Thoracic aorta (tissue), 2 donors: ENCODE data around the gene SYNE3. TPM values are rescaled to one million over a fixed set of nuclear protein-coding genes. Genes with fewer than 3 reads are reported as not detected.

Source experiments
- ATAC-seq: fragments of 150-250 bp; one replicate; pipeline ENCODE4 v1.8.0; 2017; ENCODE audit warnings: low read depth; ENCODE audit not compliant: insufficient number of reproducible peaks, low FRiP score
- DNase-seq: peaks from one replicate; pipeline ENCODE4 v3.0.0-alpha.2; 2020; ENCODE audit warnings: low spot score
- H3K27ac ChIP-seq, 2 donors: fragments of 200-600 bp; sonication (generic); 1 replicate in 1 of 2; 2 replicates in 1 of 2; pipeline ENCODE4 v1.5.1; 2016; ENCODE audit warnings: mild to moderate bottlenecking in 2 of 2, moderate library complexity in 2 of 2
- H3K27me3 ChIP-seq: fragments of 200-600 bp; sonication (generic); replicated peaks from 2 replicates; pipeline ENCODE4 v1.6.0; 2016; ENCODE audit warnings: mild to moderate bottlenecking; ENCODE audit not compliant: insufficient read depth
- H3K36me3 ChIP-seq: fragments of 200-600 bp; sonication (generic); one replicate; pipeline ENCODE4 v1.5.1; 2016
- H3K4me1 ChIP-seq, 2 donors: fragments of 200-600 bp; sonication (generic); 1 replicate in 1 of 2; 2 replicates in 1 of 2; pipeline versions ENCODE4 v1.5.1 to v1.6.0; 2016; ENCODE audit warnings: low read depth in 2 of 2, mild to moderate bottlenecking in 1 of 2; ENCODE audit not compliant: control insufficient read depth in 1 of 2
- H3K4me3 ChIP-seq: fragments of 200-600 bp; sonication (generic); 2 replicates; pipeline ENCODE4 v1.5.1; 2016; ENCODE audit warnings: mild to moderate bottlenecking
- H3K9me3 ChIP-seq: fragments of 200-600 bp; sonication (generic); 2 replicates; pipeline ENCODE4 v1.5.1; 2016
- total RNA-seq, 2 donors: library from RNA; depleted of rRNA; stranded (reverse); fragments of >200 nt; gene quantifications; one replicate each; pipeline versions ENCODE4 v1.1.0 to v1.2.3, GENCODE V29; 2016
- TF ChIP-seq, protein P1 (sequence below): fragments of 200-600 bp; sonication (generic); IDR thresholded peaks from one replicate; pipeline ENCODE4 v1.5.1; 2019; ENCODE audit warnings: antibody characterized with exemption

SYNE3 gene, protein sequence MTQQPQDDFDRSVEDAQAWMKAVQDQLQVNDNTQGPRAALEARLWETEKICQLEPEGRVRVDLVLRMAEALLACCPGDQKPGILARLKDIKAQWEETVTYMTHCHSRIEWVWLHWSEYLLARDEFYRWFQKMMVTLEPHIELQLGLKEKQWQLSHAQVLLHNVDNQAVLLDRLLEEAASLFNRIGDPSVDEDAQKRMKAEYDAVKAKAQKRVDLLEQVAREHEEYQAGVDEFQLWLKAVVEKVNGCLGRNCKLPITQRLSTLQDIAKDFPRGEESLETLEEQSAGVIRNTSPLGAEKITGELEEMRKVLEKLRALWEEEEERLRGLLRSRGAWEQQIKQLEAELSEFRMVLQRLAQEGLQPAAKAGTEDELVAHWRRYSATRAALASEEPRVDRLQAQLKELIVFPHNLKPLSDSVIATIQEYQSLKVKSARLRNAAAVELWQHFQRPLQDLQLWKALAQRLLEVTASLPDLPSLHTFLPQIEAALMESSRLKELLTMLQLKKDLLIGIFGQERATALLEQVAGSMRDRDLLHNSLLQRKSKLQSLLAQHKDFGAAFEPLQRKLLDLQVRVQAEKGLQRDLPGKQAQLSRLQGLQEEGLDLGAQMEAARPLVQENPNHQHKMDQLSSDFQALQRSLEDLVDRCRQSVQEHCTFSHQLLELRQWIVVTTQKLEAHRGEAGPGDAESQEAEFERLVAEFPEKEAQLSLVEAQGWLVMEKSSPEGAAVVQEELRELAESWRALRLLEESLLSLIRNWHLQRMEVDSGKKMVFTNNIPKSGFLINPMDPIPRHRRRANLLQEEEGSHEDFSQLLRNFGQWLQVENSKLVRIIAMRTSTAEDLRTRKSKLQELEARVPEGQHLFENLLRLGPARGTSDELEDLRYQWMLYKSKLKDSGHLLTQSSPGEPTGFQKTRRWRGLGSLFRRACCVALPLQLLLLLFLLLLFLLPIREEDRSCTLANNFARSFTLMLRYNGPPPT
- 10 to 100 TPM; 29.5 to 43.4 TPM for total RNA-seq

DNA sequence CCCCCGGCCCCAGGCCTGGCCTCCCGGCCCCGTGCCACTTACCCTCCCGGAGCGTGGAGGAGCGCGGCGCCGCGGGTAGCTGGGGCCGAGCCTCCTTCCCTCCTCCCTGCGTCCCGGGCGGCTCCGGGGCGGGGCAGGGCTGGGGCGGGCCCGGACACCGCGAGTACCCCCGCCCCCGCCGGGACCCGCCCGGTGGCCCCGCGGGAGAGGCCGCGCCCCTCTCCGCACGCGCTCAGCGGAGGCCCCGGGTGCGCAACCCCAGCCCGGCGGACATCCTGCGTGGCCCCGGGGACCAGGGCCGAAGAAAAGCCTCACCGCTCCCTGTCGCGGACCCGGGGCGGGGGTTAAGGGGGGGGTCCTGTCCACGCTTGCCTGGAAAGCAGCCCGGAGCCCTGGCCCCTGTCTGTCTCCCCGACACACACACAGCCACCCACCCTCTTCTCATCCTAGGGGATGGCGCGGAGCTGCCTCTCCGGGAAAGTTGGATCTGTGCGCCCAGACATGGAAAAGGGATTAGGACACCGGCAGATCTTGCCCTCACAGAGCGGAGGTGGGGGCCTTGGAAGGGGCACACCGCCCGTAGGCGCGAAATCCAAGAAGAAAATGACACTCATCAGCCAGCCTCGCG lies at the start of gene SYNE3:
Gene SYNE3, minus strand, starts transcription at position 97 of the 628 bp plus-strand sequence. CDS start 40,829 bp downstream, outside the sequence.
- DNase-seq (no peak), ATAC-seq (no peak)
- Histone ChIP-seq H3K27ac (peak within 1 kb of the TSS; percentile 76 to 83), H3K4me3 (peak within 1 kb of the TSS; percentile 79), H3K27me3 (no peaks in the 10 kb centered on the region), H3K9me3 (no peaks in the 10 kb centered on the region), H3K4me1 (peaks cover 40 to 62% of the 10 kb centered on the region in 2 donors), H3K36me3 (no peaks in the 10 kb centered on the region)
- TF ChIP-seq, protein P1, sequence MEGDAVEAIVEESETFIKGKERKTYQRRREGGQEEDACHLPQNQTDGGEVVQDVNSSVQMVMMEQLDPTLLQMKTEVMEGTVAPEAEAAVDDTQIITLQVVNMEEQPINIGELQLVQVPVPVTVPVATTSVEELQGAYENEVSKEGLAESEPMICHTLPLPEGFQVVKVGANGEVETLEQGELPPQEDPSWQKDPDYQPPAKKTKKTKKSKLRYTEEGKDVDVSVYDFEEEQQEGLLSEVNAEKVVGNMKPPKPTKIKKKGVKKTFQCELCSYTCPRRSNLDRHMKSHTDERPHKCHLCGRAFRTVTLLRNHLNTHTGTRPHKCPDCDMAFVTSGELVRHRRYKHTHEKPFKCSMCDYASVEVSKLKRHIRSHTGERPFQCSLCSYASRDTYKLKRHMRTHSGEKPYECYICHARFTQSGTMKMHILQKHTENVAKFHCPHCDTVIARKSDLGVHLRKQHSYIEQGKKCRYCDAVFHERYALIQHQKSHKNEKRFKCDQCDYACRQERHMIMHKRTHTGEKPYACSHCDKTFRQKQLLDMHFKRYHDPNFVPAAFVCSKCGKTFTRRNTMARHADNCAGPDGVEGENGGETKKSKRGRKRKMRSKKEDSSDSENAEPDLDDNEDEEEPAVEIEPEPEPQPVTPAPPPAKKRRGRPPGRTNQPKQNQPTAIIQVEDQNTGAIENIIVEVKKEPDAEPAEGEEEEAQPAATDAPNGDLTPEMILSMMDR = no peak

DNA sequence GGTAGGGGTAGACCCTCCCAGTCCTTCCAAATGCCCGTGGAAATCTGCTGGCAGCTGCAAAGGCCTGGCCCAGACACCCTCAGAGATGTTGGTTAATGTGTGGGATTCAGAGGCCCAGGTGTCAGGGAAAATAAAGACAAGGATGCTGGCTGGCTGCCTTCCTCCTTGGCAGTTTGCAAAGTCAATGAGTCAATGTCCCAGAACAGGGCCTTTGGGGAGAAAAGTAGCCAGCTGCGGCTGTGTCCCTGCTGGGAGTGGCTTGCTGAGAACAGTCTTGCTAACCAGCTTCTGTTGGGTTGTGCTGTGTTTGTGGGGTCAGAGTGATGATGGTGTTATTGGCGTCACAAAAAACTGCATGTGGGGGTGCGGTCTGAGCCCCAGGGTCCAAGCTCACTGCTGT lies 47.6 kb upstream of the SYNE3 start:
- TF ChIP-seq, protein P1 = no peak
- no peak overlapping the region for H3K27ac ChIP-seq
- H3K4me3 ChIP-seq = no peak overlapping the region
- no peak for DNase-seq
- no peaks in the 10 kb centered on the region for H3K36me3 ChIP-seq
- no peak for ATAC-seq
- H3K27me3 ChIP-seq = peaks cover 3% of the 10 kb centered on the region
- H3K4me1 ChIP-seq = no peaks in the 10 kb centered on the region
- H3K9me3 ChIP-seq = no peaks in the 10 kb centered on the region

DNA sequence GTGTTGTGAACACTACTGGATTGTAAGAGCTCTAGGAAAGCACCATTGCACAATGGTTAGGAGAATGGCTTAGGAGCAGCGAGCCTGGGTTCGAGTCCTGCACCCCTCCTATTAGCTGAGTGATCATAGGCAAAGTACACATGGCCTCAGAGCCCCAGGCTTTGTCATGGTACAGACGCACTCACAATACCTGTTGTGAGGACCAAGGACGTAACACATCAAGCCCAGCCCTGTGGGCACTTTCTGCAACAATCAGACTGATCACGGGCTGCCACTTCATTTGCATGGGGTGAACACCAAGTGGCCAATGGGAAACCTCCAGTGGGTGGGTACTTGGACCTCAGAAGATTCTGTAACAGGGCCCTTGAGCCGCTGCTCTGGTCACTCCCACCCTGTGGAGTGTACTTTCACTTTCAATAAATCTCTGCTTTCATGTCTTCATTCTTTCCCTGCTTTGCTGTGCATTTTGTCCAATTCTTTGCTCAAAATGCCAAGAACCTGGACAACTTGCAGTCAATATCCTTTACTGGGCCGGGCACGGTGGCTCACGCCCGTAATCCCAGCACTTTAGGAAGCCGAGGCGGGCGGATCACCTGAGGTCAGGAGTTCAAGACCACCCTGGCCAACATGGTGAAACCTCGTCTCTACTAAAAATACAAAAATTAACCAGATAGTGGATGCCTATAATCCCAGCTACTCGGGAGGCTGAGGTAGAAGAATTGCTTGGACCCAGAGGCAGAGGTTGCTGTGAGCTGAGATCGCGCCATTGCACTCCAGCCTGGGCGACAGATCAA lies 46.6 kb upstream of the SYNE3 start:
- Histone ChIP-seq H3K27ac (no peak overlapping the region), H3K4me1 (no peaks in the 10 kb centered on the region), H3K36me3 (no peaks in the 10 kb centered on the region), H3K9me3 (no peaks in the 10 kb centered on the region), H3K27me3 (peaks cover 3% of the 10 kb centered on the region), H3K4me3 (no peak overlapping the region)
- DNase-seq = no peak
- TF ChIP-seq, protein P1 = no peak
- no peak for ATAC-seq

DNA sequence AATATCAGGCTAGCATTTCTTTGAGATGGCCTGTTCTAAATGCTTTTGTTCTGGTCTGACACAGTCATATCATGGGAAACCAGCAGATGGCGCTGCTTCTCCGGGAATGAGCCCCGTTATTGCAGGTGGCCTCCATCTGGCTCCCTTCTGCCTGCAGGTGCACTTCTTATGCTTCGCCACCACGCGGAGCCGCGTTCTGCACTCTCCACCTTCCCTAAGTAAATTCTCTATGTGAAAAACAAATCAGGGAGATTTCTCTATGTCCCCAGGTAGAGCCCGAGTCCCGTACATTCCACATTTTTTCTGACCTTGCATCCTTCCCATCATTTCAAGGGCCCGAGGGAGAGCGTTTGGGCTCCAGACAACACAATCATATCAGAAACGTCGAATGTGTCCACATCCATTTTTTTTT lies 44.6 kb upstream of the SYNE3 start:
- Histone ChIP-seq H3K27me3 (peaks cover 3% of the 10 kb centered on the region), H3K4me3 (no peak overlapping the region), H3K4me1 (no peaks in the 10 kb centered on the region), H3K36me3 (no peaks in the 10 kb centered on the region), H3K27ac (no peak overlapping the region), H3K9me3 (no peaks in the 10 kb centered on the region)
- no peak for ATAC-seq
- TF ChIP-seq, protein P1 = peak; percentile 94
- peak; percentile 50 for DNase-seq
